OCI-LY1 (cell line): ENCODE data around the gene MAP3K6.

ENCODE experiments used
- CTCF ChIP-seq: fragments of 200-600 bp; sonication (generic), shearing (Covaris generic); IDR thresholded peaks from 2 replicates; pipeline ENCODE4 v1.5.1; 2017; ENCODE audit warnings: mild to moderate bottlenecking, antibody characterized with exemption, low read length, moderate library complexity, mixed read lengths
- EZH2 ChIP-seq: fragments of 200-600 bp; sonication (generic), shearing (Covaris generic); IDR thresholded peaks from 2 replicates; pipeline ENCODE4 v1.8.0; 2017; ENCODE audit warnings: borderline replicate concordance, mixed run types, mild to moderate bottlenecking, antibody characterized with exemption, low read length, moderate library complexity, mixed read lengths

- TF ChIP-seq CTCF, result no peak
- no peak for TF ChIP-seq EZH2
These were observed 28.2 kb upstream of the MAP3K6 start for GRCh38 chr1:27394925-27395324.
